SK-MEL-5 (cell line): ENCODE results near the gene PRR23A. TPM values are rescaled to one million over a fixed set of nuclear protein-coding genes. Genes with fewer than 3 reads are reported as not detected.
"Not testable (repeated sequence)": the region's sequence is repeated elsewhere in the genome, so short reads cannot be mapped to it uniquely, and the experiment has no call there.

Experiments used
- DNase-seq: peaks from one replicate; pipeline ENCODE4 v3.0.0-alpha.2; 2016; ENCODE audit warnings: low read depth, low spot score
- in situ Hi-C: cut with HindIII; loops from 2 replicates; pipeline ENCODE4 v1.10.0; 2016; ENCODE audit warnings: low sequenced_read_pairs, high pct_unique_total_duplicates, low pct_unique_long_range_greater_than_20kb
- polyA plus RNA-seq, 2 experiments: library from polyadenylated mRNA; depleted of rRNA; stranded (reverse); fragments of >200 nt; gene quantifications; 2 replicates each; pipeline ENCODE4 v1.2.3, GENCODE V29; 2015
- total RNA-seq: library from RNA; depleted of rRNA; stranded (reverse); fragments of >200 nt; shearing (Covaris generic); gene quantifications from 2 replicates; pipeline ENCODE4 v1.2.3, GENCODE V29; 2014; rRNA removed

Gene PRR23A
- total RNA-seq, result not detected in 2 replicates
- polyA plus RNA-seq (2015; cell fraction: cytosol; rRNA removed), result not detected in 2 replicates
- polyA plus RNA-seq (2015; cell fraction: nucleus; rRNA removed), result not detected in 2 replicates

DNA sequence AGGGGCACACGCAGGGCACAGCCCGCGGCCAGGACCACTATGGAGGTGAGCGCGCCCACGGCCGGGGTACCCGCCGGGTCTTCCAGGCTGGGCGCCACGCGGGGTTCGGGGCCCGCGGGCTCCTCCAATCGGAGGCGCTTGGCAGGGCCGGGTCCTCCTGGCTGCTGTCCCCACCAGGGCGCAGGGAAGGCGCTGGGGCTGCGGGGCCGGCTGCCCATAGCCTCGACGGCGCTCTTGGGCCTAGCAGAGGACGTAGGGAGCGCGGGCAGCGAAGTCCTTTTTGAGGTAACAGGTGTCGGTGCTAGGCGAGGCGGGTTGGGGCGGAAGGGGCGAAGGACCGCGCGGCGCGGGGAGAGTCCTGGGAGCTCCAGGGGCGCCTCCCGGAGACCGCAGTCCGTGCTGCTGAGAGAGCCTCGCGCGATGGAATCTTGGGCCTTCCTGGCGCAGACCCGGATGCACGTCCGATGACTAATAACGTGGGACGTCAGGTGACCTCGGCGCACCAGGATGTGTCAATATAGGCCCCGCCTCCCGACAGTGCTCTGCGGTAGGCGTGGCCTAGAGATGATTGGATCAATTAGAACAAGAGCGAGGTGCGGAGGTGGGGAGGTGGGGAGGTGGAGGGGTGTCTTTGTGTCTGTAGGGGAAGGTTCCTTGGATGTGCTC lies at the start of gene PRR23A:
Gene PRR23A (minus strand): TSS at position 218 of the 666 bp plus-strand sequence. CDS start 0 bp downstream, at position 218.
- DNase-seq, result no peak
- in situ Hi-C loops, result no loop called here

- DNase-seq, result no peak
- in situ Hi-C loops, result no loop called here
Measured at GRCh38 chr3:139052802-139053600, 46.9 kb upstream of the PRR23A start.

- DNase-seq, result no peak
- in situ Hi-C loops, result no loop called here
Measured at GRCh38 chr3:139044366-139045210, 38.5 kb upstream of the PRR23A start, which contains the start of gene PRR23C. TSS of gene PRR23C (minus strand) at chr3:139044892. CDS start at chr3:139044620, 272 bp downstream.

- in situ Hi-C loops, result no loop called here
- no peak for DNase-seq
Measured at GRCh38 chr3:139043554-139044365, 37.7 kb upstream of the PRR23A start.

DNA sequence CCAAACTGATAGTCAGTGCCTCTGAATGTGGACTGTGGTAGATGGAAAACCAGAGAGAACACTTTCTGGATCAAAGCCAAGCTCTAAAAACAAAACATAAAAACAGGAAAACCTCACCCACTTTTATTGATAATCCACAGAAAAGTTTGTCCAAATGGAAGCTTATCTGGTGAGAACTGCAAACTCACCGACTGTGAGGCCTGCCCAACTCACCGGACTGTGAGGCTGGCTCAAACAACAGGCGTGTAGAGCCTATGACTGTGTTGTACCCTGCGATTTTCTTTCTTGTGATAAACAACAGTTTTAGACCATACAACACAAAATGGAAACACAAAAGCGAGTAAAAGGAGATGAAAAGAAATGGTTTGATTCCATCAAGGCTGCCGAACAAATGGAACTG lies 31.4 kb upstream of the PRR23A start:
- no peak for DNase-seq
- in situ Hi-C loops, result no loop called here

- no peak for DNase-seq
- in situ Hi-C loops, result no loop called here
Measured at GRCh38 chr3:139032326-139033002, 26.4 kb upstream of the PRR23A start.

- DNase-seq, in situ Hi-C loops: not testable (repeated sequence)
Measured at GRCh38 chr3:139030576-139030975, 24.5 kb upstream of the PRR23A start.

- in situ Hi-C loops, result no loop called here
- no peak for DNase-seq
Measured at GRCh38 chr3:139024968-139025367, 18.9 kb upstream of the PRR23A start.

DNA sequence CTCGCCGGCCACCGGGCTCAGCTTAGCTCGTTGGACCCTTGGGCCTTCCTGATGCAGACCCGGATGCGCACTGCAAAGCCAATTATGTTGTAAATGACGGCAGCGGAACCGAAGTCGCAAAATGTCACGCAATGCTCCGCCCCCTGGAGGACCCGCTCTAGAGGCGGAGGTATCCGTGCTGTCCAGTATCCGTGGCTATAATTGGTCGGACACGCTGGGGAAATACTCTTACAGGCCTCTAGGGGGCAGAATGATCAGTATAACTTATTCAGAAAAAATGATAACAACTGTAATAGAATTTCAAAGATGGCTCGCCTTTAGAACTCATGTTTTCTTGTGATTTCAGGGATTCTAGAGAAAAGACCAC lies 14.8 kb upstream of the PRR23A start, which contains the start of gene PRR23B:
Gene PRR23B (minus strand): TSS at position 59 of the 367 bp plus-strand sequence. CDS start 265 bp downstream, outside the sequence.
- DNase-seq, result peak; percentile 19
- in situ Hi-C loops, result no loop called here

DNA sequence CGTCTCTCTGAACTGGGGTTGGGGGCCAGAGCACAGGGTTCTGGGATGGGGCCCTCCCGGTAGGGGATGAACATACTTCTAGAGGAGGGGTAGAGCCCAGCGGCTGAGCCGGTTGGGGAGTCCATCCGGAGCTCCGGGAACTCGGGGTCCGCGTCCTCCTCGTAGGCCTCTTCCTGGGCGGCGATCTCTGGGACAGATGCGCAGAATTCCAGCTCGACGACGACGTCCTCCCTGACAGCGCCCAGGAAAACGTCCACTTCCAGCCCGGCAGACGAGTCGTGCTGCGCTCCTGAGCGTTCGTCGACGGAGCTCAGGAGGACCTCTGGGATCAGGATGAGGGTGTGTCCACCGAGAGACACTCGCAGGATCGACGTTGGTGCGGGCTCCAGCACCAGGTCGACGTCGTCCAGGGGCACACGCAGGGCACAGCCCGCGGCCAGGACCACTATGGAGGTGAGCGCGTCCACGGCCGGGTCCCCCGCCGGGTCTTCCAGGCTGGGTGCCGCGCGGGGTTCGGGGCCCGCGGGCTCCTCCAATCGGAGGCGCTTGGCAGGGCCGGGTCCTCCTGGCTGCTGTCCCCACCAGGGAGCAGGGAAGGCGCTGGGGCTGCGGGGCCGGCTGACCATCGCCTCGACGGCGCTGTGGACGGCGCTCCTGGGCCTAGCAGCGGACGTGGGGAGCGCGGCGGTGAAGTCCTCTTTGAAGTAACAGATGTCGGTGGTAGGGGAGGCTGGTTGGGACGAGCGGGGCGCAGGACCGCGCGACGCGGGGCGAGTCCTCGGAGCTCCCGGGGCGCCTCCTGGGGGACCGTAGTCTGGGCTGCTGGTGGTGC lies 14.2 kb upstream of the PRR23A start:
- DNase-seq, result no peak
- in situ Hi-C loops, result no loop called here

DNA sequence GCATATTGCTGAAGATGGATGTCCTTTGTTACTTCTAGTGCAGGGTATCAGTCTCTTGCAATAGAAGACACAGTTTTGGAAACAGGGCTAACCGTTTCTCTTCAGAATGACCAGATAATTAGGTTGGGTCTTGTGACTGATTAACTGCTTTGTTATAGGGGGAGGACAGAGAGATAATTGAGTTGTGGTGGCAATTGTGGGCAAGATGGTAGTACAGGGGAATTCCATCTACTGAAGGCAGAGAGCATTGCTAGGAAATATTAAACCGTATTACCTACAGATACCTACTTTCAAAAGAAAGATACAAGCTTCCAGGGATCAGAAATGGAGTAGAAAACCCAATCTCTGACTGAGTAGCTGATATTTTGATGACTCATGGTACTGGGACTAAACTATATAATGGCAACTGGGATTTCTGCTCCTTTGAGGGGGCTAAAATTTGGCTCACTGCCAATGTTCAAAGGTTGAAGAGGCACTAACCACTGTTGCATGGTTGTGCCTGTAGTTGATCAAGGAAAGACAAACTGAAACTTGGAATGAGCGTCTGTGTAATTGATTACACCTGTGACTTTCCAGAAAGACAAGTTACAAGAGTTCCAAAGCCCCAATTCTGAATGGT lies 10.5 kb upstream of the PRR23A start:
- in situ Hi-C loops, result no loop called here
- DNase-seq, result peak; percentile 2

- in situ Hi-C loops, result no loop called here
Measured at GRCh38 chr3:139005356-139005993, 593 bp downstream of the PRR23A start.

DNA sequence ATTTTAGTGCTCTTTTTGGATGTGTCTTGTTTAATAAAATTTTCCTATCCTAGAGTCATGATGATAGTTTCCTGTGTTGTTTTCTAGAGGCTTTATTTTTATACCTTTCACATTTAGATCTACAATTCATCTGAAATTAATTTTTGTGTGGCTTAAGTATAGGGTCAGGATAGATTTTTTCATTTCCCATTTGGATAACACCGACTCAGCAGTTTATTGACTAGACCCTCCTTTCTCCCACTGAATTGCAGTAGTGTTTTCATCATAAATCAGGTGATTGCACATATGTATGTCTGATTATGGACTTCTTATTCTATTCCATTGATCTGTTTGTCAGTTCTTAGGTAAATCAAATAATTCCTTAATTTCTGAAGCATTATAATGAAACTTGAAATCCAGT lies 10.4 kb downstream of the PRR23A start:
- DNase-seq, result no peak
- in situ Hi-C loops, result no loop called here

More at GRCh38 chr3:139005356-139005993, 593 bp downstream of the PRR23A start:
- DNase-seq, result no peak

DNA sequence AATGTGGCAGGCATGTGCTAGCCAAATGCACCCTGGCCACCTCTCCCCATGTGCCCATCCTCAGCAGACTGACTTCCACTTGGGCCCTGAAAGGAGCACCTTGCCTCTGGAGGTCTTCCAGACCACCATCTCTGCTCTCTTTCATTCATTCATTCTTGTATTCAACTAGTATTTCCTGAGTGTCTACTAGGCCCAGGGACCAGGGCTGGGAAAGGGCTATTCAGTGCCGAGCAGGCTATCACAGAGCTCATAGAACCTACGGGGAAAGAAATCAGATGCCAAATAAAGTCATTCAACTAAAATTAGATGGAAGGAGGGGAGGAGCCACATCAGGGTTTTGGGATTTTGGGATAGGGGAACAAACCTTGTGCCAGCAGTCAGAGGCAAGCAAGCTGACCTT lies 18.9 kb downstream of the PRR23A start:
- in situ Hi-C loops, result no loop called here
- DNase-seq, result no peak

DNA sequence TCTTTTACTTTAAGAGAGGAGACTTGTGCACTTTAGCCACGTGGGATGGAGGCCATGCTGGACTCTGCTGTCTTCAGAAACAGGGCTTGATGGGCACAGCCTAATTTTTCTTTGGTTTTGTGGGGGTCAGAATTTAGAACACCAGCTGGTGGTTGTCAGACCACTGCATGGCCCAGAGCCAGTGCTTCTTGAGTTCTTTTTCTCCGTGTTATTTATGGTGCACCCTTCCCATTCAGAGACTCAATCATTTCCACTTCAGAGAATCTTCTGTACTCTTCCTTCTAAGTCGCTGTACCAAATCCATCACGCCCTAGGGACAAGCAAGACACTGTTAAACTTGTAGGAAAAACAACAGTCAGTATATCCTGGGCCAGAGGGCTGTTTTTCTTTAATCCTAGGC lies 20.1 kb downstream of the PRR23A start:
- no peak for DNase-seq
- in situ Hi-C loops, result no loop called here
